HG03571 (cell line): ENCODE measurements around the gene TLR10.
A peak's percentile ranks its signal among the peaks of the same experiment; 100 is the strongest.

ENCODE experiments used
- ATAC-seq: cut with Tn5 transposase; IDR thresholded peaks from one replicate; pipeline ENCODE4 v1.9.1; 2021; ENCODE audit not compliant: unreplicated experiment

Gene TLR10

DNA sequence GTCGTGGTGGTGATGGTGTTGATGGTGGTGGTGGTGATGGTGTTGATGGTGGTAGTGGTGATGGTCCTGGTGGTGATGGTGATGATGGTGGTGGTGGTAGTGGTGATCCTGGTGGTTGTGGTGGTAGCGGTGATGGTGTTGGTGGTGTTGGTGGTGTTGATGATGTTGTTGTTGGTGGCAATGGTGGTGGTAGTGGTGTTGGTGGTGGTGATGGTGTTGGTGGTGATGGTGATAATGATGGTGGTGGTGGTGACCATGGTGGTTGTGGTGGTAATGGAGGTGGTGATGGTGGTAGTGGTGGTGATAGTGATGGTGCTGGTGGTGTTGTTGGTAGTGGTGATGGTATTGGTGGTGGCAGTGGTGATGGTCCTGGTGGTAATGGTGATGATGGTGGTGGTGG, 49.1 kb downstream of the TLR10 start:
- no peak for ATAC-seq

DNA sequence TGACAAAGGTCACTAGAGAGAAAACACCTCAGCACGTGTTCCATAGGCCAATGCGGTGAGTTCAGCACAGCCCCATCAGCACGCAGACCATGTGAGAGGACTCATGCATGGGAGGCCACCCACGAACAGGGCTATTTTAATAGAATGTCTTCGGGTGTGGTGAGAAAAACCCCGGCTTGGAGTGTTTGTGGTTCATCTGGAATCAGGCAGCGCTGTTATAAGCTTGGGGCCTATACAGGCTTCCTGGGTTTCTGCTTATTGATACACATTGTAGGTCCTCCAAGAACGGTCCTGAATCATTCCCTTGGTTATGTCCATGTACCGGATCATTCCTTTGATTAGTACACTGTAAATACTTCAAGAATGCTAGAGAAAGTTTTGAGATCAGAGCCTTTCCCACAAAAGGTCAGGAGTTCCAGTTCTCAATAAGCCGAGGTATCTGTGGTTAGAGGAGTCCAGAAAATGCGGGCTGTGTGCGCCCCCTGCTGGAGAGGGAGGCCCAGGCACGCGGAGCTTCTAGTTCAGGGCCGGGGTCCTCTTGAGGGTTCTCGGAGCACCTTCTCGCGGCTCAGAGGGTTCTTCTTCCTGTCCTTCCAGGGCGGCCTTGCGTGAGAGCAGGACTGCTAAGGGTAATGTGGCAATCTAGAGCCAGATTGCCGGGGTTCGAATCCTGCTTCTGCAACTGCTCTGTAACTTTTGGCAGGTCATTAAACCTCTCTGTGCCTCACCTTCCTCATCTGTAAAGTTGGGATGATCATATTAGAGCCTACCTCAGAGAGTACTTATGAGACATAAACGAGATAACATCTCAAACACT, 51.8 kb downstream of the TLR10 start:
- ATAC-seq = peak; percentile 78

DNA sequence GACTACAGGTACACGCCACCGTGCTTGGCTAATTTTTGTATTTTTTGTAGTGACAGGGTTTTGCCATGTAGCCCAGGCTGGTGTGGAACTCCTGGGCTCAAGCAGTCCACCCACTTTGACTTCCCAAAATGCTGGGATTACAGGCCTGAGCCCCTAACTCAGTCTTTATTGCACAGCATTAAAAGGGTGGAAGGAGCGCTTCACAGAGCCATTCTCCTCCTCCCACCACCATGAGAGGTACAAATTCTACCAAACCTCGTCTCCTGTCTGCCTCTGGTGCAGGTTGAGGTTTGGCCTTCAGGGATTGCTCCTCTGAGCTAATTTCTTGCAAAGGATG, 52.3 kb downstream of the TLR10 start:
- ATAC-seq = no peak

DNA sequence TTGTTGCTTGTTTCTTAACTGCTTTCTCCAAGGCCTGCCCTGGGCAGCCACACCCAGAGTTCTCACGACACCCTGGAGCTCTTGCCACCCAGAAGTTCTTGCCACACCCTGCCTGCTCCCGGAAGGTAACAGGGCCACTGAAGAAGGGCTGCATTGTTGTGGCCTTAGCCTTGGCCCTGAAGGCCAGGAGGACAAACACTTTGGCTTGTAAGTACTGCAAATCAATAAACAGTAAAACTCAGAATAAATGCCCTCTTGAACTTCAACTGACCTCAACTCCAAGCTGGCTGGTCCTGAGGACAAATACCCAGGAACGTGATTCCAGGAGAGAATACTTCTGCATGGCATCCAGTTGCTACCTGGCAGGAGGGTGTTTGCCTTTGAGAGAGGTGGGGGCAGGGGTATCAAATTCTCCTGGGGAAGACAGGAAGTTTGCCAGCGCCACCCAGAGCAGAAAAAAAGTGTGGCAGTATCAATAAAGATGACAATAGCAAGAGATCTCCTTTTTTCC, 54.1 kb downstream of the TLR10 start:
- no peak for ATAC-seq

DNA sequence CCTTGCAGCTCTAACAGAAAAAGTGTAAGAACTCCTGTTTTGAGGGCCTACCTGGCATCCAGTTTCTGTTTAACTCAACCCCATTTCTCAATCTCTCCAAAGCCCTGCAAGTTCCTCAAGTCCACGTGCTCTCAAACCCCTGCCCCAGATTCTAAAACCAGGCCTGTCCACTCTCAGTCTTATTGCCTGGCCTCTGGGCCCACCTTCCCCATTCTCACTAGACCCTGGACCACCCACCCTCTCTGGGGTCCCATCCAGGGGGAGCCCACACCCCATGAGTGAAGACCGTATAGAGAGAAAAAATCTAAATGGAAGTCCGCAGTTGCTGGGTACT, 58.3 kb downstream of the TLR10 start:
- ATAC-seq = no peak

DNA sequence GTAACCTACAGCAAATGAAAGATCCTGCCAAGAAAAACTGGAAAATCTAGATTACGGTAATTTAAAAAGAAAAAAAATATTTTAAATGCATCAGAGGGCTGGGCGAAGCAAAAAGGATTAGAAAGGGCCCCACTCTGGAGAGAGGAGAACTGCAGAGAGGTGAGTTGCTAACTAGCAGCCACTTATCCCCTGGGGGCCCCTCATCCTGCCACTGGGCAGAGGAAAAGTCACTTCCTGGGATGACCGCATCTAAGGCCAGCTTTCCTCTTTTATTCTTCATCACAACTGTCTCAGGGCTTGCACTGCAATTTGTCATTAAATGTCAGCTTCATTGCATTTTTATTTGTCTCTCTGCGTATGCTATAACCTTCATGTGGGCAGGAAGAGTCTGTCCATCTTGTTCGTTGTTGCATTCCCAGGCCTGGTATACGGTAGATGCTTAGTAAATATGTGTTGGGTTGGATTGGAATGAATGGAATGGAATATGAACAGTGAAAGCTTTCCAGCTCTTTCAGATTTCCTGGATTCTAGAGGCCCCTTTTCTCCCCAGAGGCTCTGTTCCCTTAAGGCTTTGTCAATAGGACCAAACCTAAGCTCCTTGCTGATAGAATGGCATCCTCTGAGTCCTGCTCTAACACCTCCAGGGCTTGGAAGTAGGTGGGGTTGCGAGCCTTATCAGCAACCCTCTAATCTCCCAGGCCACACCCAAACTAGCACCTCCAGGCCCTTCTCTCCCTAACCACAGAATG, 58.9 kb downstream of the TLR10 start:
- ATAC-seq = no peak

DNA sequence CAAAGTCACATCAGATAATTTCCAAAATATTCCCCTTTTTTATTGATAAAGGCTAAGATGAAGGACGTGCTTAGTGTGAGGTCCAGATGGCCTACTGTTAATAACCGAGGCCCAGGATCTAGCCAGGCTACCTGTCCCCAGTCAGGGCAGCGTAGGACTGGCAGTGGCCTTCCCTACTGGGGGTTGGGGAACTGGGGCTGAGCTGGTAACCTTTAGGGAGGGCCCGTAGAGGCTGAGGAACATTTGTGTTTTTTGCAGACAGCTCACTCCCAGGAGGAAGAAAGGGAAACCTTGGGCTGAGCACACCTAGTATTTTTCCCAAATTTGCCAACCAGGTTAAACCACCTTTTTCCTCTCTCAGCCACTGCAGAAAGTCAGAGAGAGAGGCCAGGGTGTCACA, 59.7 kb downstream of the TLR10 start:
- no peak for ATAC-seq
